Duodenal mucosa (tissue), 2 donors: Measurements from ENCODE around the gene AMY1C.
"Not testable (repeated sequence)": the region's sequence is repeated elsewhere in the genome, so short reads cannot be mapped to it uniquely, and the experiment has no call there.

Experiments used
- H3K27ac ChIP-seq: one replicate; pipeline ENCODE4 v1.7.0; 2013; ENCODE audit warnings: low read depth, low read length
- H3K27me3 ChIP-seq, 2 donors: one replicate each; pipeline ENCODE4 v1.7.0; 2013; ENCODE audit warnings: low read length in 2 of 2, control low read depth in 1 of 2; ENCODE audit not compliant: insufficient read depth in 2 of 2, control insufficient read depth in 1 of 2
- H3K36me3 ChIP-seq, 2 donors: one replicate each; pipeline ENCODE4 v1.7.0; 2013; ENCODE audit warnings: low read length in 2 of 2, control low read depth in 1 of 2; ENCODE audit not compliant: insufficient read depth in 2 of 2, control insufficient read depth in 1 of 2
- H3K4me1 ChIP-seq, 2 donors: one replicate each; pipeline ENCODE4 v1.7.0; 2013; ENCODE audit warnings: low read length in 2 of 2, control low read depth in 1 of 2; ENCODE audit not compliant: insufficient read depth in 2 of 2, control insufficient read depth in 1 of 2
- H3K4me3 ChIP-seq, 2 donors: one replicate each; pipeline ENCODE4 v1.7.0; 2013; ENCODE audit warnings: low read length in 2 of 2, low read depth in 1 of 2
- H3K9ac ChIP-seq, 2 donors: one replicate each; pipeline ENCODE4 v1.7.0; 2013; ENCODE audit warnings: low read length in 2 of 2, low read depth in 1 of 2
- H3K9me3 ChIP-seq, 2 donors: one replicate each; pipeline ENCODE4 v1.7.0; 2013; ENCODE audit warnings: low read length in 2 of 2, control low read depth in 1 of 2; ENCODE audit not compliant: control insufficient read depth in 1 of 2

The AMY1C gene

DNA sequence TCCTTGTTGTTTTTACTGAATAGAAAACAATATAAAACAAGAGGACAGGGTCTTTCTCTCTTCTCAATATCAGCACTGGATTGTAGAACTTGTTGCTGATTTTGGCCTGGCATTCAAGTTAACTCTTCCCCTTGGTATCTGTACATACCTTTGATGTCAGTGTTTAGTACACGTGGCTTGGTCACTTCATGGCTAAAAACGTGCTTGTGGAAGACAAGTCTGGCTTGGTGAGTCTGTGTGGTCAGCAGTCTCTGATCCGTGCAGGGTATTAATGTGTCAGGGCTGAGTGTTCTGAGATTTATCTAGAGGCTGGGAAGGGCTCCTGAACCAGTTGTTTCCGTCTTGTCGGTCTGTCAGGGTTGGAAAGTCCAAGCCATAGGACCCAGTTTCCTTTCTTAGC lies at the start of gene AMY1C:
Gene AMY1C (plus strand): TSS at position 301 of the 400 bp plus-strand sequence. CDS start 572 bp downstream, outside the sequence.
- not testable (repeated sequence) for H3K27me3 ChIP-seq, H3K27ac ChIP-seq, H3K4me1 ChIP-seq, H3K9me3 ChIP-seq, H3K9ac ChIP-seq, H3K36me3 ChIP-seq, H3K4me3 ChIP-seq

DNA sequence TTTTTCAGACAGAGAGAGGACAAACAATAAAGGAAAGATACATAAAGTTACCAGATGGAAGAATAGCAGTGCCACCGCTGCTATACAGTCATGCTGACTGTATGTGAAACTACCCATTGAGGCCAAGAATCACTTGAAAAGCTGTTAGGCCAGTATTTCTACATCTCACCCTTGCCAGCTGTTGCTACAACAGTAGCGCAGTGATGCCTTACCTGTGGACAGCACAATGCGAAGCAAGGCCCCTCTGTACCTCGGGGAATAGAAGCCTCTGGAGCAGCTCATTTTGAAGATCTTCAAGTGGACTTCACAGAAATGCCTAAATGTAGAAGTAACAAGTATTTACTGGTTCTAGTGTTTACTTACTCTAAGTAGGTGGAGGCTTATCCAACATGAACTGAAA lies 49.0 kb upstream of the AMY1C start:
- not testable (repeated sequence) for H3K9ac ChIP-seq

DNA sequence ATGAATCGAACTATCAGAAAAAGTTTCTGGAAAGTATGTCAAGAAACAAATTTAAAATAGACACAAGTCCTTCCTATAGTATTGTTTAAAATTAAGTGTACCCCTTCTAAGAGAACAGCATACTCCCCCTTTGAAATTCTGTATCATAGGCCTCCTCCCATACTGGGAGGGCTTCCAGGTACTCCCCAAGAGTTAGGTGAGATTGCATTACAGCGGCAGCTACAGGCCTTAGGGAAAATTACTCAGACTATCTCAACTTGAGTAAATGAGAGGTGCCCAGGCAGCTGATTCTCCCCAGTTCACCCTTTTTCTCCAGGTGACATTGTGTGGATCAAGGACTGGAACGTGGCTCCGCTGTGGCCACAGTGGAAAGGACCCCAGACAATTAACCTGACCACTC lies 48.4 kb upstream of the AMY1C start:
- not testable (repeated sequence) for H3K4me3 ChIP-seq, H3K9ac ChIP-seq, H3K9me3 ChIP-seq, H3K27me3 ChIP-seq, H3K27ac ChIP-seq, H3K36me3 ChIP-seq, H3K4me1 ChIP-seq

More for the DNA sequence above, 49.0 kb upstream of the AMY1C start:
- not testable (repeated sequence) for H3K4me1 ChIP-seq, H3K27ac ChIP-seq, H3K36me3 ChIP-seq, H3K4me3 ChIP-seq, H3K9me3 ChIP-seq, H3K27me3 ChIP-seq

DNA sequence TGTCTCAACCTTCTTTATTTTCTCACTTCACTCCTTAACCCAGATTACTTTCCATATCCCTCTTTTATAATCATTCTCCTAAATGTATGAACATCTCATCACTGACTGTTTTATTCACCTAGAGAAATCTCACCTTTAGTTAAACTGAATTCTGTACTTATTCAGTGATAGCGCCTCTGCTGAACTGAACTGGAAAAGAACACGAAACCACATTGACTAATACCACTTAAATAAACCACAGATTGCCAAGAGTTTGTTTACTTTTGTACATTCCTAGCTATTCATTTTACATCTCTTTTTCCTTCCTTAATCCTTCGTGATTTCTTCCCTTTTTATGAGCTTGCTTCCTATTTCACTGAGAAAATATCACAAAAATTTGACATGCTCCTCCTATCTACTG lies 42.0 kb upstream of the AMY1C start:
- H3K27me3 ChIP-seq, H3K36me3 ChIP-seq, H3K4me1 ChIP-seq, H3K9ac ChIP-seq, H3K4me3 ChIP-seq, H3K9me3 ChIP-seq, H3K27ac ChIP-seq: not testable (repeated sequence)

DNA sequence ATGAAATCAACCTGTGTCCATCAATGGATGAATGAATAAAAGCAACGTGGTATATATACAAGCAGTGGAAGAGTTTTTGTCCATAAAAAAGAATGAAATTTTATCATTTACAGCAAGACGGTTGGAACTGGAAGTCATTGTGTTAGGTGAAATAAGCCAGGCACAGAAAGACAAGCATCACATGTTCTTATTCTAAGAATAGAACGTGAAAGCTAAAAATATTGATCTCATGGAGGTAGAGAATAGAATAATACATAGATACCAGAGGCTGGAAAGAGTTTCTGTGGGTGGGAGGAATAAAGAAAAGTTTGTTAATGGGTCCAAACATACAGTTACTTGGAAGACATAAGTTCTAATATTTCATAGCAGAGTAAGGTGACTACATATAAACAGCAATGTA lies 39.3 kb upstream of the AMY1C start:
- not testable (repeated sequence) for H3K27ac ChIP-seq, H3K36me3 ChIP-seq, H3K9ac ChIP-seq, H3K27me3 ChIP-seq, H3K4me1 ChIP-seq, H3K9me3 ChIP-seq, H3K4me3 ChIP-seq

DNA sequence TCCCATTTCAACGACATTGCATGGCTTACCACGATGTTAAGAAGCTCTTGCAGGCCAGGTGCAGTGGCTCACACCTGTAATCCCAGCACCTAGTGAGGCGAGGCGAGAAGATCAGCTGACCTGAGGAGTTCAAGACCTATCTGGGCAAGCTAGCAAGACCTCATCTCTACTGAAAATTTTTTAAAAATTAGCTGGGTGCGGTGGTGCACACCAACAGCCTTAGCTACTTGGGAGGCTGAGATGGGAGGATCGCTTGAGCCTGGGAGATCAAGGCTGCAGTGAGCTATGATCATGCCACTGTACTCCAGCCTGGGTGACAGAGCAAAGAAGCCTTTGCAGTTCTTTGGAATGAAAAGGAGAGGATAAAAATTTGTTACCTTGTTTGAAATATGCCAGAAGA lies 32.3 kb upstream of the AMY1C start:
- H3K4me3 ChIP-seq, H3K9ac ChIP-seq, H3K9me3 ChIP-seq, H3K27ac ChIP-seq, H3K36me3 ChIP-seq, H3K4me1 ChIP-seq, H3K27me3 ChIP-seq: not testable (repeated sequence)

DNA sequence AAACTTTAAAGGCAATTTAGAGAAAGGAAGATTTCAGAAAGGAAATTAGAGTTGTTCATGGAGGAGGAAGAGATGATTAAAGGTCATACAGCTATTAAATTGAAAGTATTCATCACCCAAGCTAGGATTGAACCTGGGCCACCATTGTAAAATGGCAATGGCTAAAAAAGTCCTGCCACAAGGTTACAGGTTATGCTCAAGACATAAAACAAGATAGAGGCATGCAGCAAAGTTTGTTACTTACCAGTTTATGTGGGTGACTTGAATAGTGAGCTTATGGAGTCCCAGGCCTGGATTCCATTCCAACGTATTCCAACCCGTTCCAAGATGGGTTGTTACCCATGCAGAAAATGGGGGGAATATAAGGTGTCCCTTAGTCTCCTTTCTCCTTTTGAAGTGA lies 28.2 kb upstream of the AMY1C start:
- H3K27me3 ChIP-seq, H3K36me3 ChIP-seq, H3K9me3 ChIP-seq, H3K9ac ChIP-seq, H3K4me3 ChIP-seq, H3K4me1 ChIP-seq, H3K27ac ChIP-seq: not testable (repeated sequence)

DNA sequence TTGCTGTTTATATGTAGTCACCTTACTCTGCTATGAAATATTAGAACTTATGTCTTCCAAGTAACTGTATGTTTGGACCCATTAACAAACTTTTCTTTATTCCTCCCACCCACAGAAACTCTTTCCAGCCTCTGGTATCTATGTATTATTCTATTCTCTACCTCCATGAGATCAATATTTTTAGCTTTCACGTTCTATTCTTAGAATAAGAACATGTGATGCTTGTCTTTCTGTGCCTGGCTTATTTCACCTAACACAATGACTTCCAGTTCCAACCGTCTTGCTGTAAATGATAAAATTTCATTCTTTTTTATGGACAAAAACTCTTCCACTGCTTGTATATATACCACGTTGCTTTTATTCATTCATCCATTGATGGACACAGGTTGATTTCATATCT lies 14.4 kb upstream of the AMY1C start:
- not testable (repeated sequence) for H3K36me3 ChIP-seq, H3K9me3 ChIP-seq, H3K4me1 ChIP-seq, H3K9ac ChIP-seq, H3K27ac ChIP-seq, H3K27me3 ChIP-seq, H3K4me3 ChIP-seq

DNA sequence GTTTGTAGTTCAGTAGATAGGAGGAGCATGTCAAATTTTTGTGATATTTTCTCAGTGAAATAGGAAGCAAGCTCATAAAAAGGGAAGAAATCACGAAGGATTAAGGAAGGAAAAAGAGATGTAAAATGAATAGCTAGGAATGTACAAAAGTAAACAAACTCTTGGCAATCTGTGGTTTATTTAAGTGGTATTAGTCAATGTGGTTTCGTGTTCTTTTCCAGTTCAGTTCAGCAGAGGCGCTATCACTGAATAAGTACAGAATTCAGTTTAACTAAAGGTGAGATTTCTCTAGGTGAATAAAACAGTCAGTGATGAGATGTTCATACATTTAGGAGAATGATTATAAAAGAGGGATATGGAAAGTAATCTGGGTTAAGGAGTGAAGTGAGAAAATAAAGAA lies 11.7 kb upstream of the AMY1C start:
- not testable (repeated sequence) for H3K9me3 ChIP-seq, H3K9ac ChIP-seq, H3K4me1 ChIP-seq, H3K27ac ChIP-seq, H3K4me3 ChIP-seq, H3K36me3 ChIP-seq, H3K27me3 ChIP-seq

DNA sequence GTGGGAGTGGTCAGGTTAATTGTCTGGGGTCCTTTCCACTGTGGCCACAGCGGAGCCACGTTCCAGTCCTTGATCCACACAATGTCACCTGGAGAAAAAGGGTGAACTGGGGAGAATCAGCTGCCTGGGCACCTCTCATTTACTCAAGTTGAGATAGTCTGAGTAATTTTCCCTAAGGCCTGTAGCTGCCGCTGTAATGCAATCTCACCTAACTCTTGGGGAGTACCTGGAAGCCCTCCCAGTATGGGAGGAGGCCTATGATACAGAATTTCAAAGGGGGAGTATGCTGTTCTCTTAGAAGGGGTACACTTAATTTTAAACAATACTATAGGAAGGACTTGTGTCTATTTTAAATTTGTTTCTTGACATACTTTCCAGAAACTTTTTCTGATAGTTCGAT lies 5.2 kb upstream of the AMY1C start:
- H3K9me3 ChIP-seq, H3K4me1 ChIP-seq, H3K36me3 ChIP-seq, H3K4me3 ChIP-seq, H3K27me3 ChIP-seq, H3K27ac ChIP-seq, H3K9ac ChIP-seq: not testable (repeated sequence)

DNA sequence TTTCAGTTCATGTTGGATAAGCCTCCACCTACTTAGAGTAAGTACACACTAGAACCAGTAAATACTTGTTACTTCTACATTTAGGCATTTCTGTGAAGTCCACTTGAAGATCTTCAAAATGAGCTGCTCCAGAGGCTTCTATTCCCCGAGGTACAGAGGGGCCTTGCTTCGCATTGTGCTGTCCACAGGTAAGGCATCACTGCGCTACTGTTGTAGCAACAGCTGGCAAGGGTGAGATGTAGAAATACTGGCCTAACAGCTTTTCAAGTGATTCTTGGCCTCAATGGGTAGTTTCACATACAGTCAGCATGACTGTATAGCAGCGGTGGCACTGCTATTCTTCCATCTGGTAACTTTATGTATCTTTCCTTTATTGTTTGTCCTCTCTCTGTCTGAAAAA lies 4.7 kb upstream of the AMY1C start:
- not testable (repeated sequence) for H3K27me3 ChIP-seq, H3K9me3 ChIP-seq, H3K9ac ChIP-seq, H3K4me1 ChIP-seq, H3K4me3 ChIP-seq, H3K27ac ChIP-seq, H3K36me3 ChIP-seq
